Stimulated activated CD8-positive, alpha-beta memory T cell treated with anti-CD3 and anti-CD28 coated beads, Interleukin-2, amount 100 ng/mL, for 1 hour (primary cell): ENCODE results near the gene VIL1.

Experiments
- DNase-seq, 2 donors: peaks; one replicate each; pipeline ENCODE4 v3.0.0-alpha.2; 2020; ENCODE audit warnings: low read depth in 2 of 2

The VIL1 gene

GRCh38 chr2:218438596-218438995, 19.7 kb downstream of the VIL1 start:
- DNase-seq, result no peak

GRCh38 chr2:218444692-218445357, 25.9 kb downstream of the VIL1 start:
- no peak for DNase-seq

GRCh38 chr2:218445602-218446001, 26.7 kb downstream of the VIL1 start:
- DNase-seq, result no peak

- DNase-seq, result no peak
These were observed 27.6 kb downstream of the VIL1 start for GRCh38 chr2:218446547-218446946.

- no peak for DNase-seq
These were observed 28.1 kb downstream of the VIL1 start for GRCh38 chr2:218447072-218447471.

- no peak for DNase-seq
These were observed 30.0 kb downstream of the VIL1 start for GRCh38 chr2:218448934-218449333.

GRCh38 chr2:218452079-218452478, 33.2 kb downstream of the VIL1 start:
- DNase-seq, result no peak

- no peak for DNase-seq
These were observed 37.9 kb downstream of the VIL1 start for GRCh38 chr2:218456849-218457248.

- no peak for DNase-seq
These were observed 39.7 kb downstream of the VIL1 start for GRCh38 chr2:218458598-218458997.

GRCh38 chr2:218465987-218466633, 47.2 kb downstream of the VIL1 start:
- no peak for DNase-seq

- no peak for DNase-seq
These were observed 51.5 kb downstream of the VIL1 start for GRCh38 chr2:218470448-218470847.

- no peak for DNase-seq
These were observed 52.1 kb downstream of the VIL1 start for GRCh38 chr2:218471036-218471435.

GRCh38 chr2:218471982-218472381, 53.1 kb downstream of the VIL1 start:
- DNase-seq, result no peak

GRCh38 chr2:218472988-218473387, 54.1 kb downstream of the VIL1 start:
- no peak for DNase-seq

GRCh38 chr2:218474527-218474926, 55.6 kb downstream of the VIL1 start:
- no peak for DNase-seq

- DNase-seq, result no peak
These were observed 57.8 kb downstream of the VIL1 start for GRCh38 chr2:218476676-218477075.

- no peak for DNase-seq
These were observed 58.3 kb downstream of the VIL1 start for GRCh38 chr2:218477247-218477646.

- DNase-seq, result no peak
These were observed 59.6 kb downstream of the VIL1 start for GRCh38 chr2:218478544-218478943.

GRCh38 chr2:218479595-218479994, 60.7 kb downstream of the VIL1 start:
- no peak for DNase-seq

- DNase-seq, result no peak
These were observed 63.7 kb downstream of the VIL1 start for GRCh38 chr2:218482651-218483050.

GRCh38 chr2:218485986-218486667, 67.2 kb downstream of the VIL1 start:
- no peak for DNase-seq

- no peak for DNase-seq
These were observed 81.7 kb downstream of the VIL1 start for GRCh38 chr2:218500501-218501060.

- no peak for DNase-seq
These were observed 82.7 kb downstream of the VIL1 start for GRCh38 chr2:218501665-218502064.
